HL-60 (cell line): ENCODE results near the gene FRA10AC1.

Experiments
- DNase-seq, 2 experiments: peaks; one replicate each; pipeline ENCODE4 v3.0.0-alpha.2; 2010 to 2020; ENCODE audit warnings: low read depth in 1 of 2, low spot score in 1 of 2
- H3K27ac ChIP-seq: fragments of 250-450 bp; sonication (Bioruptor Pico); replicated peaks from 2 replicates; pipeline ENCODE4 v1.5.1; 2020; ENCODE audit warnings: mild to moderate bottlenecking, moderate library complexity
- H3K27me3 ChIP-seq: fragments of 250-450 bp; sonication (Bioruptor Pico); 2 replicates; pipeline ENCODE4 v1.5.1; 2021; ENCODE audit warnings: mild to moderate bottlenecking, moderate library complexity; ENCODE audit not compliant: insufficient read depth, poor library complexity, severe bottlenecking
- H3K4me3 ChIP-seq: replicated peaks from 2 replicates; pipeline ENCODE4 v1.5.1; 2011; ENCODE audit warnings: mild to moderate bottlenecking, control low read depth, low read length; ENCODE audit not compliant: insufficient read depth
- CTCF ChIP-seq: IDR thresholded peaks from one replicate; pipeline ENCODE4 v1.5.1; 2011; ENCODE audit warnings: low read length, control low read depth, inconsistent platforms; ENCODE audit not compliant: insufficient read depth
- GABPA ChIP-seq: IDR thresholded peaks from 2 replicates; pipeline ENCODE4 v1.6.1; 2012; ENCODE audit warnings: low read depth
- POLR2AphosphoS5 ChIP-seq: IDR thresholded peaks from 2 replicates; pipeline ENCODE4 v1.6.1; 2012; ENCODE audit warnings: low read depth
- REST ChIP-seq: IDR thresholded peaks from 2 replicates; pipeline ENCODE4 v1.6.1; 2012; ENCODE audit warnings: low read depth; ENCODE audit not compliant: insufficient replicate concordance
- SPI1 ChIP-seq: IDR thresholded peaks from 2 replicates; pipeline ENCODE4 v1.6.1; 2012; ENCODE audit warnings: low read depth, mild to moderate bottlenecking, borderline replicate concordance

The FRA10AC1 gene

GRCh38 chr10:93703841-93704240 lies 1.4 kb upstream of the FRA10AC1 start:
- Histone ChIP-seq H3K27ac (no peak overlapping the region), H3K27me3 (no peaks in the 10 kb centered on the region), H3K4me3 (no peak overlapping the region)
- TF ChIP-seq REST (no peak), GABPA (no peak), CTCF (no peak), SPI1 (no peak)
- DNase-seq, result no peak

- no peak for TF ChIP-seq CTCF
- TF ChIP-seq REST, result no peak
- no peak for TF ChIP-seq POLR2AphosphoS5
- no peak for TF ChIP-seq GABPA
- TF ChIP-seq SPI1, result no peak
- DNase-seq, result no peak
- Histone ChIP-seq H3K4me3 (peak overlapping the region; percentile 67), H3K27me3 (no peaks in the 10 kb centered on the region), H3K27ac (peak overlapping the region; percentile 84)
Measured at GRCh38 chr10:93703066-93703465, 674 bp upstream of the FRA10AC1 start.

- Histone ChIP-seq H3K27ac (peak overlapping the region; percentile 84), H3K27me3 (no peaks in the 10 kb centered on the region), H3K4me3 (peak overlapping the region; percentile 67)
- no peak for TF ChIP-seq CTCF
- TF ChIP-seq POLR2AphosphoS5, result no peak
- TF ChIP-seq SPI1, result no peak
- no peak for TF ChIP-seq GABPA
- TF ChIP-seq REST, result no peak
- DNase-seq, result peak; percentile 45 to 78
Measured at GRCh38 chr10:93701866-93702209, 554 bp downstream of the FRA10AC1 start.
